Hepatocyte (in vitro differentiated cells): ENCODE results near the gene VAV2.

Experiments used
- CTCF ChIP-seq: fragments of 200-600 bp; sonication (generic); IDR thresholded peaks from 2 replicates; pipeline ENCODE4 v1.5.1; 2016; ENCODE audit warnings: antibody characterized with exemption, mild to moderate bottlenecking; ENCODE audit not compliant: poor library complexity
- EZH2 ChIP-seq: fragments of 200-600 bp; sonication (generic); IDR thresholded peaks from 2 replicates; pipeline ENCODE4 v1.6.1; 2016; ENCODE audit warnings: antibody characterized with exemption, mild to moderate bottlenecking, borderline replicate concordance
- EZH2phosphoT487 ChIP-seq: fragments of 200-600 bp; sonication (generic); IDR thresholded peaks from one replicate; pipeline ENCODE4 v1.6.1; 2018; ENCODE audit warnings: antibody characterized with exemption, mild to moderate bottlenecking, low read depth, moderate library complexity; ENCODE audit not compliant: unreplicated experiment, severe bottlenecking

- TF ChIP-seq CTCF = no peak
- TF ChIP-seq EZH2 = no peak
- no peak for TF ChIP-seq EZH2phosphoT487
These were observed 40.9 kb downstream of the VAV2 start for GRCh38 chr9:133951265-133951664.
